PC-3 (cell line): Measurements from ENCODE around the gene PRRX2.

Experiments
- CTCF ChIP-seq: fragments of 300-600 bp; sonication (generic); conservative IDR thresholded peaks from 2 replicates; pipeline ENCODE4 v1.5.1; 2017; ENCODE audit warnings: antibody characterized with exemption, low read depth, mild to moderate bottlenecking, low read length
- EZH2 ChIP-seq: fragments of 300-600 bp; sonication (generic); IDR thresholded peaks from one replicate; pipeline ENCODE4 v1.6.1; 2017; ENCODE audit warnings: antibody characterized with exemption, mild to moderate bottlenecking, low read length; ENCODE audit not compliant: unreplicated experiment
- EZH2phosphoT487 ChIP-seq: fragments of 300-600 bp; sonication (generic); IDR thresholded peaks from 2 replicates; pipeline ENCODE4 v1.6.1; 2018; ENCODE audit warnings: mild to moderate bottlenecking, antibody characterized with exemption, low read length, borderline replicate concordance

GRCh38 chr9:129716091-129716490 lies 50.6 kb downstream of the PRRX2 start:
- no peak for TF ChIP-seq CTCF
- TF ChIP-seq EZH2 = no peak
- no peak for TF ChIP-seq EZH2phosphoT487
